Stimulated activated CD4-positive, alpha-beta T cell treated with anti-CD3 and anti-CD28 coated beads, Interleukin-2, amount 100 ng/mL, for 4 hours (primary cell): ENCODE measurements around the gene PLAC1.
A peak's percentile ranks its signal among the peaks of the same experiment; 100 is the strongest.

Experiments used
- DNase-seq: peaks from one replicate; pipeline ENCODE4 v3.0.0-alpha.2; 2020; ENCODE audit warnings: low read depth

Gene PLAC1

DNA sequence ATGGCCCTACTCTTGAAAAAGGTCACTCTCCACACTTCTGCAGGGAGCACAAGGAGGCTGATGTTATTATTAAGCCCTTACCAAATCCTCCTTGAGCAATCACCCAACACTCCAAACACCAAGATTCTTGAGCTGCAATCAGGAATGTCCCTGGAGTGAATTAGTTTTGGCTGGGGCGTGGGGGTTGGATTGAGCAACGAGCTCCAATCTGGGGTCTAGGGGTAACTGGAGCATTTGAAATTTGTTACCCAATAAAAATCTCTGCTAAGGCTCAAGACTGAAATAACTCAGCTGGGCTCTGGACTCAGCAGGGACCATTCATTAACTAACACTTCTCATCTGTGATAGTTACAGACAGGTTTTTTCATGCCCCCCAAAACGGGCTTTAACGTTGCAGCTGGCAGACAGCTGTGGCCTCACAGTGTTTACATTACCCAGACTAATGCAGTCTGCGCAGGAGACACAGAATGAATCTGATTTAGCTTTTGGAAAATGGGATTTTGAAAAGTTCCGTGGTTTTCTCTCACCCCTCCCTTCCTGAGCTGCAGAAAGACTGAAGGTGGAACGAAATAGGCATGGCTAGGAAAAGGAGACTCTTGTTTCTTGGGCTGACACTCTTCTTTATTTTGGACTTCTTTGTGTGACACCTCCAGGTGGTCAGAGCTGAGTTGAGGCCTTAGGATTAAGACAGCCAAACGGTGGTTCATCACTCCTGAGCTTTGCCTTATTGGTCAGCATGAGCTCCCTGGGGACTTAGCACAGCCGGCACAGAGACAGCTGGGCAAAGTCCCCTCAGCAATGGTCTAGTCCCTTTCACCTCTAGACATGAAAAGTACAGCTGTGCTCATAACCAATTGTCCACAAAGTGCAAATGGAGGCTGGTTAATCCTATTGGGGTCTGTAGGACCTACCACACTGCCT, 26.6 kb downstream of the PLAC1 start:
- DNase-seq, result no peak

- DNase-seq, result no peak
Observed at GRCh38 chrX:134628663-134629062, 29.6 kb downstream of the PLAC1 start.

- no peak for DNase-seq
Observed at GRCh38 chrX:134626434-134626833, 31.8 kb downstream of the PLAC1 start.

DNA sequence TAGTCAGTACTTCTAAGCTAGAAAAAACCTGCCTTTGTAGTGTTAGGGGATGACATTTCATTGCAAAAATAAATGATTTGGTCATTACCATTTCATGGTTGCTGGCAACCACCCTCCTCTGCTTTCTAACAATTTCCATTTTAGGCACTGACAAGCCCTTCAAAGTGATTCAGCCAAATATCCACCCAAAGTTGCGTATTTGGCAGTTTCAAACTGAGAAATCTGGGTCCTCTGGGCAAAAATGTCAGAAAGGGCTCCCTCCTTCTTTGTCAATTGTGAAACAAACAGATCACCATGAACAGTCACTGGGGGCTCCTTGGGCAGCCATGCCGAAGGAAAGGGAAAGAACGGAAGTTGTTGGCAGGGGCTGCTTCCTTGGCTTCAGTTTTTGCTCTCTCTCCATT, 33.0 kb downstream of the PLAC1 start:
- no peak for DNase-seq

DNA sequence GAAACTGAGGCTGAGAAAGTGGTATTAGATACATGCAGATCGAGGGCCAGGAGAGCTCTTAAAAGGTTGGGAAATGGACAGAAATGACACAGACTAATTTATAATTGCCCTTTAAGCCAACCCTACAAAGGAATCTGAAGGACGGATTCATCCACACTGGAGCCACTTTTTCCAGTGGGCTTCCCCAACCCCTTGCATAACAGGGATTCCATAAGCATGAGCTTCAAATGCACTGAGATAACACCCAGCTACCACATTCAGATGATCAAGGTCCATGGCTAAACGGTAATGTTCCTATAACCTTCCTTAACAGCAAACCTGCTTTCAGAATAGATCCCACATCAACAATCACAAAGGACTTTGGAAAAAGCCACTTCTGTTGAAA, 34.2 kb downstream of the PLAC1 start:
- no peak for DNase-seq

DNA sequence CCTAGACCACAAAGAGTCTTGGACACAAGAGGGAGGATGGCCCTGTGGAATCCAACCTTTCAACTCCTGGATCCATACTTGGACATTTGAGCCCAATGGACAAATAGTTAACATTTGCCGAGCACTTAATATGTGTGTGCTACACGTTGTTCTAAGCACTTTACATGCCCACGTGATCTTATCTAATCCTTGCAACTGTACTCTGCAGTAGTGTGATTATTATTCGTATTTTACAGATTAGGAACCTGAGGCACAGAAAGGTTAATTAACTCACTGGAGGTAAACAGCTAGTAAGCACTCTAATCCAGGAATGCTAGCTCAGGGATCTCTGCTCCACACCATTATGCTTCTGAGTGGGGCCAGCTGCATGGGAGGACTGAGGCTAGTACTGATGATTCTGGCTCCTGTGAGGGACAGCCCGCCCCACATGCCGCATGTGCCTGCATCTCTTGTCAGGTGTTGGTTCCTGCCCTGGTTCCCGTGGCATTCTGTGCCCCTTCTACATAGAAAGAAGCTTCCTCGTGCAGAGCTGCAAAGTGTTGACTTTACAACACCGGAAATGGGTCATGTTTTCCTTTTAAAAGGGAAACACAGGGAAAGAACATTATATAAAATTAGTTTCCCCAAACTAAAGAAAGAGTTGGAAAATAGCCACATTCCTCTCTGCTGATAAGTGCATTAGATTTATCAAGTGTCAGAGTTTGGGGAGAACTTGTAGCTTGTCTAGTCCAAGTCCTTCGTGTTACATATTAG, 34.8 kb downstream of the PLAC1 start:
- no peak for DNase-seq

- DNase-seq, result no peak
Observed at GRCh38 chrX:134622813-134623185, 35.5 kb downstream of the PLAC1 start.

- peak; percentile 1 for DNase-seq
Observed at GRCh38 chrX:134622056-134622812, 36.0 kb downstream of the PLAC1 start.

GRCh38 chrX:134619838-134620237, 38.4 kb downstream of the PLAC1 start:
- no peak for DNase-seq

DNA sequence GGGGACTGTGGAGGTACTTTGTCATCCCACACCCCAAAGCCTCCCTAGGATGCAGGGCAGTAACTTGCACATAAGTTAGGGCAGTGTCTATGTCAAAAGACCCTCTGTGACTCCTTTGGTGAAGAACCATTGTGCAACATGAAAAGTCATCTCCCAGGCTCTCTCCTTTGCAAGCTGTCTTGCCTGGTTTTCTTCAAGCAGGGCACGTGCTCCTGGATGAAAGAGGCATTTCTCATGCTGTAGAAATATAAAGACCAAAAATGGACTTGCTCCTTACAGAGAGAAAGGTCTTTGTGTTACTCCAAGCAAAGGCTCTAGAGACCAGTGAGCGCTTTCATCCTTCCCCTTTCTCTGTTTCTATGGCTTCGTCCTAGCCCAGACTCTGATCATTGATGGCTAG, 44.9 kb downstream of the PLAC1 start:
- DNase-seq, result no peak

- DNase-seq, result no peak
Observed at GRCh38 chrX:134608153-134608552, 50.1 kb downstream of the PLAC1 start.

GRCh38 chrX:134607523-134607922, 50.7 kb downstream of the PLAC1 start:
- DNase-seq, result no peak

- no peak for DNase-seq
Observed at GRCh38 chrX:134604701-134605311, 53.5 kb downstream of the PLAC1 start.

DNA sequence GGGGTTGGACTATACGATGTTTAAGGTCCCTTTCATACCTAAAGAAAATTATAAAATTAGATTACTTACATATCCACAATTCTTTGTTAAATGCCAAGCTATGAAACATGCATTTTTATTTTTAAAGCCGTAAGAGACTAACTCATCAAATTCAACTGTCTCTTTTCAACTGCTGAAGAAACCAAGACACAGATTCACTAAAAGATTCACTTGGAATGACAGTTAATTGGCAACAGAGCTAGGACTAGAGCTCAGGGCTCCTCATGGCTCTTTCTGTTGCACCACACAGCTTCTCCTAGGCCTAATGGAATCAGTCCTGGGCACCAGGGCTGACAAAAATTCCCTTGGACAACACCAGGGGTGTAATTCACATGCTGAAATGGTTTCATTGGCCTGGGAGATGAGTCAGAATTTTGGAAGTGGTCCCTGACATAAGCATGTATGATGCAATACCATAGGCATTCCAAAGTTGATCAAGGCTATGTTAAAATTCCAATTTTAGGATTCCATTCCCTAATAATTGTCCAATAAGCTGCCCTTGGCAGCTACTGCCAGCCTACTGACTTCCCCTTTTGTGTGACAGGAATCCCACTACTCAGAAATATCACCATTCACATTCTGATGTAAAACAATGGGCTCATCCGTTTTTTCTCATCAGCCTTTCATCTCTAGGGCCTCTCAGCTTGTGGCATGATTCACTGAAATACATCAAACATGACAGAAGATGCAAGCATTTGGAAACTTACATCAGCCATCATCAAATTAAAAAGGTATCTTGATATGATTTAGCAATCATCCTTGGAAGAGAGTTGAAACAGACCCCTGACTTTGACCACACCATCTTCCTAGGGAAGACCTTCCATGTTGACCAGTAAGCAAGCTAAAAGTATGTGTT, 54.2 kb downstream of the PLAC1 start:
- DNase-seq, result no peak

- DNase-seq, result no peak
Observed at GRCh38 chrX:134602410-134602809, 55.9 kb downstream of the PLAC1 start.

- DNase-seq, result no peak
Observed at GRCh38 chrX:134601240-134601765, 57.0 kb downstream of the PLAC1 start.

DNA sequence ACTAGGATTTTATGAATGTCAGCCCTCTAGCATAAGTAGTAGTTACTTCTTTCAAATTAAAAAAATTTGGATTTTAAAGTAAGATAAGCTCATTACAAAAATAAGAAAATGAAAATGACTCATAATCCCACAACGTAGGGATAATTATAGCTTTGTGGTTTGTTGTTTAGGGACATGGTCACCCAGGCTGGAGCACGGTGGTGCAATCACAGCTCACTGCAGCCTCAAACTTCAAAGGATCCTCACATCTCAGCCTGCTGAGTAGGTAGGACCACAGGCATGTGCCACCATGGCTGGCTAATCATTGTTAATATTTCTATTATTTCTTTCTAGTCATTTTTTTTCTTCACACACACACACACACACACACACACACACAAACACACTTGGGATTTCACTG, 57.6 kb downstream of the PLAC1 start:
- DNase-seq, result no peak

DNA sequence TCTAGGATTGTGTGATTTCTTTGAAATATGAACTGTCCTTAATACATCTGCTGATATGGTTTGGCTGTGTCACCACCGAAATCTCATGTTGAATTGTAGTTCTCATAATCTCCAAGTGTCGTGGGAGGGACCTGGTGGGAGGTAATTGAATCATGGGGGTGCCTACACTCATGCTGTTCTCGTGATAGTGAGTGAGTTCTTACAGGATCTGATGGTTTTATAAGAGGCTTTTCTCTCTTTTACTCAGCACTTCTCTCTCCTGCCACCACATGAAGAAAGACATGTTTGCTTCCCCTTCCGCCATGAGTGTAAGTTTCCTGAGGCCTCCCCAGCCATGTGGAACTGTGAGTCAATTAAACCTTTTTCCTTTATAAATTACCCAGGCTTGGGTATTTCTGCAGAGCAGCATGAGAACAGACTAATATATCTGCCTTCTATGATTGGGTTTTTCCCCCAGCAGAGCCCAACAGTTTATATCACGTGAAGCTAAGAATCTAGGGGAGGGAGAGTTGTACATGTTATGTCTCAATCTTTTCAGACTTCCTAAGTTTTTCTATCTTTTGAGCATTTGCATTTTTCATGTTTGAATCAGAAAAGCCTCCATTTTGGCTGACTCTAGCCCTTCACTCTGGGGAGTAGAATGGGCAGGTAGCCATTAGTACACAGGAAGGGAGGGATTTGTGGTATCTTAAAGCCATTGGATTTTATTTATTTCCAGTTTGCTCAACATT, 58.9 kb downstream of the PLAC1 start:
- no peak for DNase-seq

DNA sequence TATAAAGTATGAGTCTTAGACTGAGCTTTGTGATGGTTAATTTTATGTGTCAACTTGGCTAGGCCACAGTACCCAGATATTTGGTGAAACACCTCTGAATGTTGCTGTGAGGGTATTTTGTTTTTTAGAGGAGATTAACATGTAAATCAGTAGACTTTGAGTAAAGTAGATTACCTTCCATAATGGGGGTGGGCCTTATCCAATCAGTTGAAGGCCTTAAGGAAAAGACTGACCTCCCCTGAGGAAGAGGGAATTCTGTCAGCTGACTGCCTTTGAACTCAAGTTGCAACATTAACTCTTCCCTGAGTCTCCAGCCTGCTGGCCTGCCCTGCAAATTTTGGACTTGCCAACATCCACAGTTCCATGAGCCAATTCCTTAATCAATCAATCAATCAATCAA, 66.0 kb downstream of the PLAC1 start:
- DNase-seq, result no peak

GRCh38 chrX:134591502-134591901, 66.8 kb downstream of the PLAC1 start:
- DNase-seq, result no peak
